HCT116 (cell line): ENCODE measurements around the gene EVL. TPM values are rescaled to one million over a fixed set of nuclear protein-coding genes. Genes with fewer than 3 reads are reported as not detected.
A peak's percentile ranks its signal among the peaks of the same experiment; 100 is the strongest.

ENCODE experiments used
- ATAC-seq: fragments of 200-7000 bp; cut with Tn5 transposase; 2 replicates; pipeline ENCODE4 v1.9.1; 2020; ENCODE audit warnings: mild to moderate bottlenecking, moderate library complexity
- BruUV-seq: library from RNA; stranded (reverse); fragments of 400-500 nt; replicated peaks from 2 replicates; lab custom pipeline; 2021; lab: Mats Ljungman, UMichigan
- CTCF ChIA-PET: fragments of 300-600 bp; sonication (Branson Sonifier 250); formaldehyde crosslinking; loops from one replicate; lab custom pipeline; 2021; ENCODE audit warnings: antibody characterized with exemption; lab: Charles Lee
- POLR2A ChIA-PET: fragments of 300-600, 350-600 bp; sonication (Branson Sonifier 250); formaldehyde crosslinking; loops from one replicate; lab custom pipeline; 2021; ENCODE audit warnings: antibody characterized with exemption; lab: Charles Lee
- RAD21 ChIA-PET, 2 experiments: fragments of 300-600 bp; sonication (Branson Sonifier 250); formaldehyde crosslinking; loops; one replicate each; lab custom pipeline; 2023; ENCODE audit warnings: low total read pairs in 2 of 2; ENCODE audit not compliant: uncharacterized antibody in 2 of 2, unreplicated experiment in 2 of 2, low non-redundant PET in 1 of 2; lab: Charles Lee
- DNase-seq: peaks from one replicate; pipeline ENCODE4 v3.0.0-alpha.2; 2010; ENCODE audit warnings: low read depth, low spot score
- H2AFZ ChIP-seq: fragments of 200-600 bp; shearing (Covaris generic), sonication (generic); 2 replicates; pipeline ENCODE4 v1.6.1; 2017; ENCODE audit warnings: low read depth, mixed run types, mixed read lengths, antibody characterized with exemption, low read length; ENCODE audit not compliant: poor library complexity, severe bottlenecking
- H3K27ac ChIP-seq: 2 replicates; pipeline ENCODE4 v1.5.1; 2012; ENCODE audit warnings: low read depth, low read length
- H3K27me3 ChIP-seq: fragments of 200-600 bp; sonication (generic); 2 replicates; pipeline ENCODE4 v1.6.1; 2016; ENCODE audit warnings: mixed run types, low read length, mixed read lengths; ENCODE audit not compliant: insufficient read depth
- H3K36me3 ChIP-seq, 2 experiments: fragments of 200-500 bp in 1 of 2; fragments of 200-600 bp in 1 of 2; sonication (Bioruptor generic) in 1 of 2; sonication (generic) in 1 of 2; 2 replicates each; pipeline versions ENCODE4 v1.5.1 to v1.6.1; 2014 to 2016; ENCODE audit warnings: low read length in 2 of 2, inconsistent platforms in 1 of 2, mixed read lengths in 1 of 2, mixed run types in 1 of 2; ENCODE audit not compliant: insufficient read depth in 2 of 2, control insufficient read depth in 1 of 2
- H3K4me1 ChIP-seq, 2 experiments: fragments of 200-600 bp in 1 of 2; sonication (generic) in 1 of 2; 2 replicates each; pipeline versions ENCODE4 v1.5.1 to v1.6.1; 2012 to 2017; ENCODE audit warnings: low read length in 2 of 2, inconsistent platforms in 1 of 2, mild to moderate bottlenecking in 1 of 2, mixed read lengths in 1 of 2, mixed run types in 1 of 2, moderate library complexity in 1 of 2; ENCODE audit not compliant: insufficient read depth in 2 of 2, control insufficient read depth in 1 of 2
- H3K4me2 ChIP-seq: fragments of 200-600 bp; sonication (generic); 2 replicates; pipeline ENCODE4 v1.6.1; 2017; ENCODE audit warnings: mixed run types, low read length, mixed read lengths
- H3K4me3 ChIP-seq, 2 experiments: fragments of 200-600 bp in 1 of 2; sonication (generic) in 1 of 2; replicated peaks in 1 of 2; 2 replicates each; pipeline ENCODE4 v1.5.1; 2011 to 2016; ENCODE audit warnings: low read length in 2 of 2, control low read depth in 1 of 2, low read depth in 1 of 2, mild to moderate bottlenecking in 1 of 2, mixed read lengths in 1 of 2, mixed run types in 1 of 2
- H3K79me2 ChIP-seq: fragments of 200-600 bp; sonication (generic); 2 replicates; pipeline ENCODE4 v1.6.1; 2017; ENCODE audit warnings: mild to moderate bottlenecking, mixed run types, low read length, moderate library complexity, mixed read lengths; ENCODE audit not compliant: insufficient read depth
- H3K9ac ChIP-seq: fragments of 200-600 bp; sonication (generic); 2 replicates; pipeline ENCODE4 v1.6.1; 2016; ENCODE audit warnings: low read length, mixed read lengths
- H3K9me2 ChIP-seq: fragments of 200-600 bp; sonication (generic), shearing (Covaris generic); 2 replicates; pipeline ENCODE4 v1.6.1; 2017; ENCODE audit warnings: mixed run types, mild to moderate bottlenecking, moderate library complexity; ENCODE audit not compliant: insufficient read depth
- H3K9me3 ChIP-seq, 2 experiments: fragments of 200-500 bp in 1 of 2; fragments of 200-600 bp in 1 of 2; sonication (Bioruptor generic) in 1 of 2; sonication (generic) in 1 of 2; 2 replicates each; pipeline ENCODE4 v1.6.1; 2014 to 2017; ENCODE audit warnings: low read length in 2 of 2, mixed read lengths in 2 of 2, inconsistent platforms in 1 of 2, low read depth in 1 of 2, mild to moderate bottlenecking in 1 of 2, mixed run types in 1 of 2, moderate library complexity in 1 of 2; ENCODE audit not compliant: control insufficient read depth in 1 of 2, insufficient read depth in 1 of 2
- H4K20me1 ChIP-seq: fragments of 200-600 bp; sonication (generic), shearing (Covaris generic); 2 replicates; pipeline ENCODE4 v1.6.1; 2017; ENCODE audit warnings: mixed run types, mild to moderate bottlenecking, moderate library complexity; ENCODE audit not compliant: insufficient read depth
- ATF3 ChIP-seq: IDR thresholded peaks from 2 replicates; pipeline ENCODE4 v1.6.1; 2012
- EGR1 ChIP-seq: IDR thresholded peaks from 2 replicates; pipeline ENCODE4 v1.6.1; 2012; ENCODE audit warnings: low read depth
- EZH2 ChIP-seq: fragments of 200-600 bp; sonication (generic); IDR thresholded peaks from 2 replicates; pipeline ENCODE4 v1.6.1; 2017; ENCODE audit warnings: antibody characterized with exemption, mixed run types
- EZH2phosphoT487 ChIP-seq: fragments of 200-600 bp; IDR thresholded peaks from 2 replicates; pipeline ENCODE4 v1.6.1; 2018; ENCODE audit warnings: antibody characterized with exemption, borderline replicate concordance
- RAD21 ChIP-seq: IDR thresholded peaks from 2 replicates; pipeline ENCODE4 v1.6.1; 2012; ENCODE audit warnings: low read depth, mild to moderate bottlenecking
- intact Hi-C: fragments of 100-400 bp; cut with micrococcal nuclease; formaldehyde crosslinking; loops from 2 replicates; pipeline ENCODE4 v1.10.0; 2022
- total RNA-seq: library from RNA; stranded (reverse); gene quantifications from one replicate; pipeline ENCODE4 v1.2.1, GENCODE V29; 2021; ENCODE audit not compliant: unreplicated experiment
- TF ChIP-seq, protein P1 (sequence below), 3 experiments: fragments of 200-600 bp in 1 of 3; sonication (generic) in 1 of 3; IDR thresholded peaks in 2 of 3; conservative IDR thresholded peaks in 1 of 3; 2 replicates each; pipeline ENCODE4 v1.5.1; 2012 to 2017; ENCODE audit warnings: low read depth in 2 of 3, low read length in 2 of 3, antibody characterized with exemption in 1 of 3, borderline replicate concordance in 1 of 3, control low read depth in 1 of 3, mild to moderate bottlenecking in 1 of 3, mixed read lengths in 1 of 3, mixed run types in 1 of 3, moderate library complexity in 1 of 3; ENCODE audit not compliant: insufficient read depth in 1 of 3

The EVL gene
- total RNA-seq, 1 experiment from 2014 or later: 19.9 TPM

- ChIA-PET CTCF (interaction anchor here (1.1 kb wide), 1 partner anchor 52 kb away, joined by 3 read pairs; no protein-coding TSS in a partner anchor), POLR2A (no interaction called here), RAD21 (no interaction called here)
- no peak for TF ChIP-seq EZH2phosphoT487
- TF ChIP-seq EZH2: no peak
- TF ChIP-seq EGR1: no peak
- no peaks in the 10 kb centered on the region for H3K9me3 ChIP-seq
- no peak overlapping the region for H3K27ac ChIP-seq
- no peaks in the 10 kb centered on the region for H3K79me2 ChIP-seq
- DNase-seq (no peak), ATAC-seq (no peak)
- no peaks in the 10 kb centered on the region for H3K27me3 ChIP-seq
- no peak overlapping the region for H3K9ac ChIP-seq
- no peak overlapping the region for H3K4me2 ChIP-seq
- H3K9me2 ChIP-seq: no peaks in the 10 kb centered on the region
- no peak overlapping the region for H3K4me3 ChIP-seq
- H2AFZ ChIP-seq: no peak overlapping the region
- no TSS peak for BruUV-seq
- no peaks in the 10 kb centered on the region for H4K20me1 ChIP-seq
- H3K4me1 ChIP-seq: no peaks in the 10 kb centered on the region
- H3K36me3 ChIP-seq: no peaks in the 10 kb centered on the region
- intact Hi-C loops: loop anchor here (2.0 kb wide), 1 partner anchor 136 kb away; no protein-coding TSS in a partner anchor
Measured at GRCh38 chr14:100056431-100056830, 8.8 kb upstream of the EVL start.

- H3K4me2 ChIP-seq: no peak overlapping the region
- ATAC-seq: peak; percentile 76
- POLR2A ChIA-PET: no interaction called here
Measured at GRCh38 chr14:100056964-100057795, 8.0 kb upstream of the EVL start.

More at GRCh38 chr14:100056964-100057795, 8.0 kb upstream of the EVL start:
- Histone ChIP-seq H3K79me2 (no peaks in the 10 kb centered on the region), H3K9ac (no peak overlapping the region), H2AFZ (no peak overlapping the region), H3K4me1 (no peaks in the 10 kb centered on the region), H3K27ac (no peak overlapping the region), H3K4me3 (no peak overlapping the region), H3K9me2 (no peaks in the 10 kb centered on the region), H3K9me3 (no peaks in the 10 kb centered on the region), H3K27me3 (no peaks in the 10 kb centered on the region)
- no peak for DNase-seq
- no TSS peak for BruUV-seq
- RAD21 ChIA-PET: no interaction called here
- no peak for TF ChIP-seq ATF3
- TF ChIP-seq, protein P1, sequence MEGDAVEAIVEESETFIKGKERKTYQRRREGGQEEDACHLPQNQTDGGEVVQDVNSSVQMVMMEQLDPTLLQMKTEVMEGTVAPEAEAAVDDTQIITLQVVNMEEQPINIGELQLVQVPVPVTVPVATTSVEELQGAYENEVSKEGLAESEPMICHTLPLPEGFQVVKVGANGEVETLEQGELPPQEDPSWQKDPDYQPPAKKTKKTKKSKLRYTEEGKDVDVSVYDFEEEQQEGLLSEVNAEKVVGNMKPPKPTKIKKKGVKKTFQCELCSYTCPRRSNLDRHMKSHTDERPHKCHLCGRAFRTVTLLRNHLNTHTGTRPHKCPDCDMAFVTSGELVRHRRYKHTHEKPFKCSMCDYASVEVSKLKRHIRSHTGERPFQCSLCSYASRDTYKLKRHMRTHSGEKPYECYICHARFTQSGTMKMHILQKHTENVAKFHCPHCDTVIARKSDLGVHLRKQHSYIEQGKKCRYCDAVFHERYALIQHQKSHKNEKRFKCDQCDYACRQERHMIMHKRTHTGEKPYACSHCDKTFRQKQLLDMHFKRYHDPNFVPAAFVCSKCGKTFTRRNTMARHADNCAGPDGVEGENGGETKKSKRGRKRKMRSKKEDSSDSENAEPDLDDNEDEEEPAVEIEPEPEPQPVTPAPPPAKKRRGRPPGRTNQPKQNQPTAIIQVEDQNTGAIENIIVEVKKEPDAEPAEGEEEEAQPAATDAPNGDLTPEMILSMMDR (IDR thresholded peaks at IDR 0.05 in 2 of 3, conservative IDR thresholded peaks at IDR 0.05 in 1 of 3; ENCODE audit: borderline replicate concordance in 1 of 3, insufficient read depth in 1 of 3, low read depth in 2 of 3, low read length in 2 of 3): peak; percentile 19 to 41 (median 33); a peak in 2 of 6 replicates
- peak; percentile 57 for TF ChIP-seq RAD21
- TF ChIP-seq, all 23 proteins: peak for 2
- intact Hi-C loops: loop anchor here (1.0 to 2.0 kb wide), 2 partner anchors 51 to 136 kb away; no protein-coding TSS in a partner anchor
- CTCF ChIA-PET: no interaction called here
- Histone ChIP-seq H3K36me3 (no peaks in the 10 kb centered on the region), H4K20me1 (no peaks in the 10 kb centered on the region)
